GM21367 (cell line): Measurements from ENCODE around the gene CLRN2.
"Not testable (repeated sequence)": the region's sequence is repeated elsewhere in the genome, so short reads cannot be mapped to it uniquely, and the experiment has no call there.

Source experiments
- ATAC-seq: cut with Tn5 transposase; IDR thresholded peaks from one replicate; pipeline ENCODE4 v1.9.1; 2021; ENCODE audit not compliant: unreplicated experiment

CLRN2 gene

DNA sequence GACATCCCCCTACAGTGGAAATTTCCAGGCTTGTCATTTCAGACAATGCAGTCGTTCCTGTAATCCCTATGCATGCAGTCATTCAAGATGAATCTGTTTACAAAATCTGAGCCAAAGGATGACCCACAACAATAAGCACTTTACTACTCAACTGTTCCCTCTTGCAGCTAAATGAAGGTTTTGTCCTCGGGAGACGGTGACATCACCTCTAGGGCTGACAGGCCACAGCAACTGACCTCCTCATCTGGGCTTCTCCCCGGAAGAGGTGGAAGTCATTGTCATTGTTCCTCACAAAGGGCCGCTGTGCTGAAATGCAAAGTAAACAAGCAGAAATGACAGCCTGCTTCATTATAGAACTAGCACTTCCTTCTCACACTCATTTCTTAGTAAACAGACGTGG is 29.2 kb downstream of the CLRN2 start:
- ATAC-seq = no peak

DNA sequence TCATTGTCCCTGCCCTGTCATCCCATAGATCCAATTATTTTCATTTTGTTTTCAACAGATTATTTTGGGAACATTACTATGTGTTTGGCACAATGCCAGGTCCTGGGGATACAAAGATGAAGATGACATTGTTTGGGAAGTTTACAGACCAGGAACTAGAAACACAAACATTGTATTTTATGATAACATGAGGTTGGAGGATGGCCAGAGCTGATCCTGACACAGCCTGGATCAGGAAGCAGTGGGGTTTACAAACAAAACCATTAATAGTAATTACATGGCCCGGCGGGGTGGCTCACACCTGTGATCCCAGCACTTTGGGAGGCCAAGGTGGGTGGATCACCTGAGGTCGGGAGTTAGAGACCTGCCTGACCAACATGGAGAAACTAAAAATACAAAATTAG is 29.9 kb downstream of the CLRN2 start:
- ATAC-seq = no peak

DNA sequence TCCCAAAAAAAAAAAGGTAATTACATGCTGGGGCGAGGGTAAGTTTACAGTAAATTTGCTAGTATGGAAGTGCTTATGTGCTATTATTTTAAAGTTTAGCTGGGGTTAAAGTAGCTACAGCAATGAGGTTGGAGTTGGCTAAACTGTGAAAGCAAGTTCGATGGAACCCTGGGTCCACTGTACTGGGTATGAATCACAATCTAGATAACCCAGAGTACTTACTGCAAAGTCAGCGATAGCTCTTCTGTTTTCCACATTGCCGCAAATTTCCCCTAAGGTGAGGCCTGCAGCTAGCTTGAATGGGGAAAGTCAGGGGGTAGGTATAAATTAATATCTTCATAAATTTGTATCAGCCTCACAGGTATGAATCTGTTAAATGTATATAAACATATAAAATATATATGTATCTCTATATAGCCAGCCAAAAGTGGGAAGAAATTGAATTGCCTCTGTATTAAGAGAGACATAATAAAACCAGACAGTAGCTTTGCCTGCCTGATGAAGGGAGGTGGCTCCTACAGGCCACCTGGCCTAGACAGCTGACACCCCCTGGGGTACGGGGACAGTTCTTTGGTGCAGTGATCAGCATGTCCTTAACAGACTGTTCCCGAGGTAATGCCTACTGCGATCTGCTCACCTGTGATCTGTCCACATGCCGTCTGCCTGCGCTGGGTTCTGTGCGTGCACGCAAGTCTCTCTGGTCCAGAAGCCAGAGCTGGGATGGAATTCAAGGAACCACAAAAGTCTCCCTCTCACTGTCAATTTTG is 30.6 kb downstream of the CLRN2 start:
- ATAC-seq = no peak

DNA sequence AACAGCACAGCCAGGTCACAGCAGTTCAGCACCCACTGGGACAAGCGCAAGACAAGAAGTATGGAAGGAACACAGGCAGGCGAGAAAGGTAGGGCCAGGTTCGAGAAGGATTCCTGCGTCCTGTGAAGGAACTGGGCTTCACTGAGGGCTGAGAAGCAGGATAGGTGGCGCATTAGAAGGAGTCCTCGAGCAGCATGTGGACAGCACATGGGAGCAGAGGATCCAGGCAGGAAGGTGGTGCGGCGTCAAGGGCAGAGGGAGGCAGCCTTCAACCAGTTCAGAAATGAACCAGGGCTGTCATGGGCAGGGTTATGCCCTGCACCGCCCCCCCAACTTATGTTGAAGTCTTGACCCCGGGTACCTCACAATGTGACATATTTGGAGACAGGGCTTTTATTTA is 31.3 kb downstream of the CLRN2 start:
- ATAC-seq = no peak

DNA sequence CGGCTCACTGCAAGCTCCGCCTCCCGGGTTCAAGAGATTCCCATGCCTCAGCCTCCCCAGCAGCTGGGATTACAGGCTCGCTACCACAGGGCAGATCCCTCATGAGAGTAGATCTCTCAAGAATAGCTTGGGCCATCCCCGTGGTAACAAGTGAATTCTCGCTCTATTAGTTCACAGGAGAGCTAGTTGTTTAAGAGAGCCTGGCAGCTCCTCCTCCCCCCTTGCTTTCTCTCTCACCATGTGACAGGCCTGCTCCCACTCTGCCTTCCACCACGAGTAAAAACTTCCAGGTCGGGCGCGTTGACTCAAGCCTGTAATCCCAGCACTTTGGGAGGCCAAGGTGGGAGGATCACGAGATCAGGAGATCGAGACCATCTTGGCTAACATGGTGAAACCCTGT is 31.7 kb downstream of the CLRN2 start:
- no peak for ATAC-seq

DNA sequence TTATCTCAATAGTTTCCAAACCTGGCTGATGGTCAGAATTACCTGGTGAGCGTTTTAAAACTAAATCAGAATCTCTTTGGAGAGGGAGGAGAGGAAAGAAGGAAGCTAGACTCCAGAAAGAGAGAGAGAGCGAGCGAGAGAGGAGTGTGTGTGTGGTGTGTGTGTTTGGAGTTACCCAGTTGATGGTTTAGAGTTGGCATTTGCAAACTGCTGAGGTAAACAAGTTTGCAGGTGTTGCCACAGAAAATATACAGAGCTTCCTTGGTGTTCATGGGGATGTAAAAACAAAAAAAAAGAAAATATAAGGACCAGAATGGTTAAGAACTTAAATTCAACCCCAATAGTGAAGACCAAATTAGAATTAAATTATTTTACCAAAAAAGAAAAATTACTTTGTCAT is 35.6 kb downstream of the CLRN2 start:
- no peak for ATAC-seq

DNA sequence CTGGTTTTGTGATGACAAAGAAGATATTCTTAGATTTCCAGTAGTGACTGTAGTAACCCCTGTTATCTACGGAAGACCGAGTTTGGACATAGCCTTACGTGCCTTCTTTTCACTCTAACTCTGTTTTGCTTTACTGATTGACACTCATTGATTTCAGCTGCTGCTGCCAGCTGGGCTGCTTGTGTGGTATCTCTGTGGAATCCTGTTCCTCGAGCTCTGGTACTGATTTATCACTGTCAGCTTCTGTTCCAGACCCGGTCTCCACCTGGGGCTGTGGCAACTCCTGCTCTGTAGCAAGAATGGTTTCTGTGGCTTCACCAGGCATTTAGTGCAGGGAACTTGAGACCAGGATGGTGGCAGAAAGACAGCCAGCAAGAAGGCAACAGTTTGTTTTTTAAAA is 37.5 kb downstream of the CLRN2 start:
- ATAC-seq = no peak

DNA sequence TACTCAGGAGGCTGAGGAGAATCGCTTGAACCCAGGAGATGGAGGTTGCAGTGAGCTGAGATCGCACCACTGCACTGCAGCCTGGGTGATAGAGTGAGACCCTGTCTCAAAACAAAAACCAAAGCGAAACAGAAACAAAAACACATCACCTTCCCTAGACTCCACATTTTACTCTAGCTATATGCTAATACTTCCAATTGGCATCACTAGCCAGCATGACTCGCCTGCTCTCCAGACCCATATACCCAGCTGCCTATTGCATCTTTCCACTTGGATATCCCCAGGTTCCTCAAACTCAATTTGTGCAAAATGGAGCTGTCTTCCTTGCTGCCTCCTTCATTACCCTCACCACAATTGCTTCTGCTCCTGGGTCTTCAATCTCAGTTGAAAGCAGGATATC is 39.6 kb downstream of the CLRN2 start:
- ATAC-seq = no peak

DNA sequence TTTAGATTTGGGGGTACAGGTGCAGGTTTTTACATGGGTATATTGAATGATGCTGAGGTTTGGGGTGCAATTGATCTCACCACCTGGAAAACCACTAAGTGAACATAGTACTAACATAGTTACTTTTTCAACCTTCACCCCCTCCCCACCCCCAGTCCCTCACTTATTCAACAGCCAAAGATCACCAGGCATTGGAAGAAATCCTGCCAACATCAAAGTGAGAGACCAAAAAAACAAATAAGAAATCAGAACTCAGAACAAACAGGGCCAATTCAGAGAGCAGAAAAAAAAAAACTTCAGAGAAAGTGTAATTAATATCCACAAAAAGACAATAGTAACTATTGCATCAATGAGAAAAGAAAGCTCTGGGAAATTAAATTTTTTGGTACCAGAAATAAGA is 41.5 kb downstream of the CLRN2 start:
- ATAC-seq = no peak

DNA sequence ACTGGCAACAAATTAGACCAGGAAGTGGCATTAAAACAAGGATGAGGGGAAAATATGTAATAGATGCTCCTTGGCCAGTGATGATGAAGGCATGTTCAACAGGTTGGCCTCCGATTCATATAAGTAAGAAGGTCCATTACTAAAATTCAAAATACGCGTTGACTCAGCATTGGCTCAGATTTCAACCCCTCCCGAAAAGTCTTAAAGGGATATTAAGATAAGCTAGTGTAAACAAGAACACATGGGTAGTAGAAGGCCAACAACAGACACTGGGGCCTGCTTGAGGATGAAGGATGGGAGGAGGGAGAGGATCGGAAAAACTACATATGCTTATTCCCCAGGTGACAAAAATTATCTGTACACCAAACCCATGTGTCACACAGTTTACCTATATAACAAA is 42.9 kb downstream of the CLRN2 start:
- ATAC-seq = no peak

DNA sequence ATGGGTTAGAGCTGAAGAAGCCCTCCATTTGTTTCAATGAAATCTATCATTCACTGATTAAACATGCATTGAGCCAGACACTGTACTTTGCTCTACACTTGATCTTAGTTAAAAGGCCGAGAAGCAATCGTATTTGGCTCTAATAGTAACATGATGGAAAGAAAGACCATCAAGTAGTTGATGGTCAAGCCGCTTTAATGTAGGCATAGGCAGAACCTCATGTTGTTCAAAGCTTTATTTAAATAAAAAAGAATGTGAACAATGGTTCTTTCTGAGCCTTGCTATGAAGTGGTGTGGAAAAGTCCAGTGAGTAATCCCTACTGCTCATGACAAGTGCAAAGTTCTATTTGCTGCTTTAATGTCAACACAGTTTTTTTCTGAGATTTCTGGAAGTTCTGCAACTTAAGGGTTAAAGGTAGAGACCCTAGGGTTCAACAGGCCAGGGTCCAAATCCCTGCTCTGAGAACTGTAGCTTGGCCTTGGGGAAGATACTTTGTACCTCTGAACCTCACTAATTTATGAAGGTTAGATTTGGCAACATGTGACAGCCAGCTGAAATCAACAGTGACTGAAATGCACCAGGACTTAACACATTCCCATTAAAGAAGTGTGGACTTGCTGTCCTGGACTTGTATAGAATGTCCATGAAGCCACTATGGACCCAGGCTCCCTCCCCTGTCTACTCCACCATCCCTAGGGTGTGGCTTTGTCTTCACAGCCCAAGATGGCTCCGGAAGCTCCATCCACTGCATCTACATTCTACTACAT is 44.2 kb downstream of the CLRN2 start:
- ATAC-seq = no peak

DNA sequence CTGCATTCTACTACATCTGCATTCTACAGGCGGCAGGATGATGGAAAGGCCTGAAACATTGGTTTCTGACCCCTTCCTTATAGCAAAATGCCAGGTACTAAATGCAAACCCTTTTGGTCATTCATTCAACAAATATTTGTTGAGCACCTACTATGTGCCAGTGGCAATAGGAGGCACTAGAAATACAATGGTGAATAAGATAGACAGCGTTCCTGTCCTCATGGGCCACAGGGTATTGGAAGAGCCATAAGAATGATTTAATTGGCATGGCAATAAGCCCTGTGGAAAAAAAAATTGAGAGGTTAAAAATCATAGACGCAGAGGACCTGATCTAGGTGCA is 44.7 kb downstream of the CLRN2 start:
- ATAC-seq = no peak

DNA sequence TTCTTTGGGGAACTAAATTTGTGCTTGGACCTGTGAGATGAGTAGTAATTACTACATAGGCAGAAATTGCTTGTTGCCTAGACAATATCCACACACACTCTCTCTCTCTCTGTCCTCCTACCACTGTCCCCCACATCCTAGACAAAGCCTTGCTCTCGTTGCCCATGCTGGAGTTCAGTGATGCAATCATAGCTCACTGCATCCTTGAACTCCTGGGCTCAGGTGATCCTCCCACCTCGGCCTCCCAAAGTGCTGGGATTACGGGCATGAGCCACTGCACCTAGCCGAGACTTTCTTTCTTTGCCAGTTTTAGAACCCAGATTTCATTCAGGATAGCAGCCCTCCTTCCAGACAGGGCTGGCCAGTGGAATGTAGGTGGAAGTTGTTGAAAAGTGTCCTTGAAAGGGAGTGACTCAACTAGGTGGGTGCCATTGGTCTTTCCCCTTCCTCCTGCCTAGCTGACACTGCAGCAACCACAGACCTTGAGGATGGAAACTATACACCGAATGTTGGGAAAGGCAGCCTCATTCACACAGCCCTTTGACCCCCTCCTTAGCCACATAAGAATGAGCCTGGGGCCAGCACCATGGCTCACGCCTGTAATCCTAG is 45.2 kb downstream of the CLRN2 start:
- no peak for ATAC-seq

DNA sequence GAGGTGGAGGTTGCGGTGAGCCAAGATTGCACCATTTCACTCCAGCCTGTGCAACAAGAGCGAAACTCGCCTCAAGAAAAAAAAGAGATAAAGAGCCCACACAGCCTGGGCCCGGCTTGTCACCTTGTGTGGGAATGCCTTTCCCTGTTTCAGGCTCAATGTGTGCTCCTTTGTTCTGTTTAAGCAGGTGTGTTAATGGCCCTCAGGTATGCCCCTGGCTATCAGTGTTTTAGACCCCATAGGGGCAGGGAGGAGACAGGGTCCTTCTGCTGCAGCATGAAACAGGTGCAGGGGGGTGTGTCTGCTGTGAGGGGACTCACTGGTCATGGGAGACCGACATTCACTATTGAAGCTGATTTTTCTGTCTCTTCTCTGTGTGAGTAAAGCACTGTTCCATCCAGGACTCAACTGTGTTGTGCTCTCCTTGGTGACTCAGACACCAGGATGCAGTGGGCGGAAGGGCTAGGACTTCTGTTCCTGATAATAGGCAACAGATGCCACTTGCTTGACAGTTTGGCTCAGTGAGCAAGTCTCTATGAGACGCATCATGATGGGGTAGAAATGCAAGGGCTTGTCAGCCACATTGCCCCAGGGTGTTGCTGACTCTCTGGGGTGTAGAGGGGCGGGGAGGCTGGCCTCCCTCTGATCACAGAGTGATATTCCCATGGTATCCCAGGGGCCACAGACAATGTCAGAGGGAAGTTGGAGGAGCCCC is 46.4 kb downstream of the CLRN2 start:
- ATAC-seq = no peak

DNA sequence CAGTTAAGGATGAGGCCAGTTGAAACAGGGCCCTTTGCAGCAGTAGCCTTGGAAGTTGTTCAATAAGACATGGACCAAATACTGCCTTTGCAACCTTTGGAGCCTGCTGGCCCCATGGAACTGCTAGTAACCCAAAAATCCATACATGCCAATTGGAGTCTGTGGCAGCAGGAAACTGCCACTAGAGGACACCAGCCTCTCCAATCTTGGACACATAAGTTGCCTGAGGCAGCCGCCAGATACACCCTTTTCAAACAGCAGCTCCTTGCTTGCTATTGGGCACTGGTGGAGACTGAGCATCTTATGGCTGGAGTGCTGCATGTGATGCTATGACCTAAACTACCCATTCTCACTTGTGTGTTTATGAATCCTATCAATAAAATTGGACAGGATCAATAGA is 47.2 kb downstream of the CLRN2 start:
- ATAC-seq = no peak

DNA sequence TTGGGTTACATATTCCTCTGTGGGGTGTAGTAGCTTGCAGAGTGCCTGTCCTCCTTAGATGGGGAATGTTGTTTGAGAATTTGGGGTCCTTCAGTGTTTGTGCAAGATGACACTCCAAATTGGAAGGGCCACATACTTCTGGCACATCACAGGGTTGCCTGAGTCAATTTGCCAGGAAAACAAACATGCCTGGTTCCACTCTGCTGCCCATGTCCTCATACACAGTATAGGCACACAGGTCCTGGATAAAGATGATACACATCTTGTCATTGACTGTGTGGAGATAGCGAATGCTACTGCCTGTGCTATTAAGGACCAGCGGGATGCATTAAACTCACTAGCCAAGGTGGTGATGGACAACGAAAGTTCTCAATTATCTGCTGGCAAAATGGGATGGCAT is 50.9 kb downstream of the CLRN2 start:
- no peak for ATAC-seq

DNA sequence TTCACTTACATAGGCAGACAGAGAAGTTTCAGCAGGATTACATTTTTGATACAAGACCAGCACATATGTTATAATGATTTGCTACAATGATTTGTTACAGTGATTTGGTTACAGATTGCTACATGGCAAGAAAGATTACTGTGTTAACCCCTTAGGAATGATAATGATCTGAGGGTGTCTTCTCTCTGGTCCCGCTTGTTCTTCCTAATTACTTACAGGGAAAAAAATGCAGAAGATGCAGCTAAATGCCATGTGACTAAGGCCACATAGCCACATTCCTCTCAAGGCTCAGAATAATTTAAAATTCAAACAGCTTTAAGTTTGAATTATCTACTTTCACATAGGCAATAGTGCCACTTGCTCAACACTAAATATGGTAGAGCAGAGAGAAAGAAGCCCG is 52.3 kb downstream of the CLRN2 start:
- no peak for ATAC-seq

DNA sequence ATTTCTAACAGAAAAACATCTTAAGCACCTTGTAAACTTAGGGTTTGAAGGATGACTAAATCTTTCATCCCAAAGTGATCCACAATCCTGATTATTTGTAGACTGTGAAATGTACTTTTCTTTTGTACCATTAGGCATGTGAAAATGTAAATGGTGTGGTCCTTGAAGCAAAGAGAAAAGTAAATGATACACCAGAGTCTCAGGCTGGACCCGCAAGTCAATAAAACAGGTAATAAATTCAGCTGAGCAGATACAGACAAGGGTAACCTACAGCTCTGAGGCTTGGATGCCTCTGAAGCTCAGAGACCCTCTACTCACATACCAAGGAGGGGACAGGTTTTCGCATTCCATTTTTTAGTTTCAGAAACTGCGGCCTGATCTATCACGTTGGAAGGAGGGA is 59.2 kb downstream of the CLRN2 start:
- no peak for ATAC-seq

DNA sequence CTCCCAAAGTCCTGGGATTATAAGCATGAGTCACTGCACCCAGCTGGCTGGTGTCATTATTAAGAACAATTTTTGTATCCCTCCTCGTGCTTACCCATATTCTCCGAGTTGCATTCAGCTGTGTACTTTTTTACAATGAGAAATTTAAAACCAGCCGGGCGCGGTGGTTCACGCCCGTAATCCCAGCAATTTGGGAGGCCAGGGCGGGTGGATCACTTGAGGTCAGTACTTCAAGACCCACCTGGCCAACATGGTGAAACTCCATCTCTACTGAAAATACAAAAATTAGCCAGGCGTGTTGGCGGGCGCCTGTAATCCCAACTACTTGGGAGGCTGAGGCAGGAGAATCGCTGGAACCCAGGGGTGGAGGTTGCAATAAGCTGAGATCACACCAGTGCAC is 60.2 kb downstream of the CLRN2 start:
- not testable (repeated sequence) for ATAC-seq
